BE2C (cell line): Measurements from ENCODE around the gene CLASP1.
A peak's percentile ranks its signal among the peaks of the same experiment; 100 is the strongest.

Experiments
- DNase-seq: peaks from one replicate; pipeline ENCODE4 v3.0.0-alpha.2; 2020
- H3K27me3 ChIP-seq: fragments of 250-450 bp; sonication (Bioruptor Pico); 2 replicates; pipeline ENCODE4 v1.5.1; 2020; ENCODE audit warnings: mild to moderate bottlenecking
- H3K36me3 ChIP-seq: fragments of 250-450 bp; sonication (Bioruptor Pico); 2 replicates; pipeline ENCODE4 v1.5.1; 2020; ENCODE audit warnings: mild to moderate bottlenecking
- H3K4me1 ChIP-seq: fragments of 250-450 bp; sonication (Bioruptor Pico); 2 replicates; pipeline ENCODE4 v1.5.1; 2020
- H3K4me3 ChIP-seq: 2 replicates; pipeline ENCODE4 v1.5.1; 2011; ENCODE audit warnings: low read depth, low read length
- H3K9me3 ChIP-seq: fragments of 250-450 bp; sonication (Bioruptor Pico); 2 replicates; pipeline ENCODE4 v1.5.1; 2020
- TF ChIP-seq, protein P1 (sequence below): IDR thresholded peaks from 2 replicates; pipeline ENCODE4 v1.5.1; 2012; ENCODE audit warnings: mild to moderate bottlenecking, low read depth, low read length

The CLASP1 gene

DNA sequence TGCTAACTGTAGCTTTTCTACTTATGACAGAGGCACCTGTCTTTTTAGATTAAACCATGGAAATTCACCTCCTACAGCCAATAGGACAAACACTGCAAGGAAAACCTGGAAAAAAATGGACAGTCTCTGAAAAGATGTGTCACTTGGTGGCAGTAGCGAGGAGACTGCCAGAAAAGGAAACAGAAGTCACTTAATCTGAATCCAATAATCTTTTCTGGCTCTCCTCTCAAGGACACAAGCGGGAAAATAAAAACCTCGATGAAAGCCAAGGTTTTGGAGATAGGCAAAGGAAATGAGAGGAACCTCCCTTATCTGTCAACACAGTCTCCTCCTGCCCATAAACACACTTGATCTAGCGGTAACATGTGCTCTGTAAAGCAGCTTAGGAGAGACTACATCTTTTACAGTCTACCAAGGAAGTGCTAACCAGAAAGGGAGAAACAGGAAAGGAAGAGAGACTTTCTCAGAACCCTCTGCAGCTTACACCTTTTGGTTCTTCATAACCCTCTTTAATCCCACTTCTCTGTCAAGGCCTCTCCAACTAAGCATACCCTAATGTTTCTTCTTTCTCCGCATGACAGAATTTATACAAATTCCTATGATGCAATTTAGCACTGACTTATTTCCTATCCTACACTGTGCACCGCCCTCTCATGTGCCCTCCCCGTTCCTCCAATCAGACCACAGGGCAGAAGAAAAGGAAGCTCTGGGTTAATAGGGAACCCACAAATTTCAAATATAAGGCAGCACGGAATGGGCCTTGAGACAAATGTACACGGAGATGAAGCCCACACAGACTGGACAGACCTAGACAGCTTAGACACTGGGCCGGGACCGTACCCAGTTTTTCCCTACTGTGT, 52.8 kb downstream of the CLASP1 start:
- H3K4me1 ChIP-seq, result peaks cover 4% of the 10 kb centered on the region
- no peaks in the 10 kb centered on the region for H3K27me3 ChIP-seq
- H3K4me3 ChIP-seq, result peak overlapping the region; percentile 28; the same call in 1 of the 2 replicates
- H3K9me3 ChIP-seq, result no peaks in the 10 kb centered on the region
- TF ChIP-seq, protein P1, sequence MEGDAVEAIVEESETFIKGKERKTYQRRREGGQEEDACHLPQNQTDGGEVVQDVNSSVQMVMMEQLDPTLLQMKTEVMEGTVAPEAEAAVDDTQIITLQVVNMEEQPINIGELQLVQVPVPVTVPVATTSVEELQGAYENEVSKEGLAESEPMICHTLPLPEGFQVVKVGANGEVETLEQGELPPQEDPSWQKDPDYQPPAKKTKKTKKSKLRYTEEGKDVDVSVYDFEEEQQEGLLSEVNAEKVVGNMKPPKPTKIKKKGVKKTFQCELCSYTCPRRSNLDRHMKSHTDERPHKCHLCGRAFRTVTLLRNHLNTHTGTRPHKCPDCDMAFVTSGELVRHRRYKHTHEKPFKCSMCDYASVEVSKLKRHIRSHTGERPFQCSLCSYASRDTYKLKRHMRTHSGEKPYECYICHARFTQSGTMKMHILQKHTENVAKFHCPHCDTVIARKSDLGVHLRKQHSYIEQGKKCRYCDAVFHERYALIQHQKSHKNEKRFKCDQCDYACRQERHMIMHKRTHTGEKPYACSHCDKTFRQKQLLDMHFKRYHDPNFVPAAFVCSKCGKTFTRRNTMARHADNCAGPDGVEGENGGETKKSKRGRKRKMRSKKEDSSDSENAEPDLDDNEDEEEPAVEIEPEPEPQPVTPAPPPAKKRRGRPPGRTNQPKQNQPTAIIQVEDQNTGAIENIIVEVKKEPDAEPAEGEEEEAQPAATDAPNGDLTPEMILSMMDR, result peak; percentile 63
- DNase-seq, result peak; percentile 22
- H3K36me3 ChIP-seq, result no peaks in the 10 kb centered on the region

DNA sequence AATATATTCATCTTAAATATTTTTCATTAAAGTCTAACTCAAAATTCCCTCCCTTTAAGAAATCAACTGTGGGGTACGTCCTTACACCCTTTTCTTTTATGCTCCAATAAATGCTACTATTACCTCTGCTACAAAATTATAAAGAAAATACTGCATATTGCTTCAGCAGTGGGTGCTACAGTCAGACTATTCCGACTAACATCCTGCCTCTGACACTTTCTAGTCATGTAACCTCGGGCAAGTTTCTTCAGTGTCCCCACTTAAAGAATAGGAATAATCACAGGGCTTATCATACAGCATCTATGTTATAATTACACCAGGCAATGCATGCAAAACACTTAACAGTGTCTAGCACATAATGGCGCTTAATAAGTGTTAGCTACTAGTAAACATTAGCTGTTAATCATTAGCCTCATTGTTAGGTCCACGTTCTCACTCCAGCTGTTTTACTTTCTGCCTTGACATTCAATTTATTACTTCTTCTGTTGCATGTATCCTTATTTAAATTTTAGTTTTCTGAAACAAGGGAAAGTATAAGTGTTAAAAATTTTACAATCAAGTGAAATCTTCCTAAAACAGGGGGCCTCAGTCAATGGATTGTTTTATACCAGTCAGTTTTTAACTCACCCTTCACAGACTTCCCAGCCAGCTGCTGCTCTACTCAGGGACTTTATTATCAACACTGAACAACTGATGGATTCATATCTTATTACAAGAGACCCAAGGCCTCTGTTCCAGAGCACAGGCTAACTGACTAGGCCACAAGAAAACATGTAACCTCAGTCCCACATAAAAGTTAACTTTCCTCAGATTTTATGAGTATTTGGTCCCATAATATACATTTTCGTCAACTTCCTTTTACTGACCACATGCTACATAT, 54.0 kb downstream of the CLASP1 start:
- peaks cover 4% of the 10 kb centered on the region for H3K4me1 ChIP-seq
- H3K27me3 ChIP-seq, result no peaks in the 10 kb centered on the region
- TF ChIP-seq, protein P1, result no peak
- DNase-seq, result no peak
- H3K9me3 ChIP-seq, result no peaks in the 10 kb centered on the region
- H3K36me3 ChIP-seq, result no peaks in the 10 kb centered on the region
- no peak overlapping the region for H3K4me3 ChIP-seq

DNA sequence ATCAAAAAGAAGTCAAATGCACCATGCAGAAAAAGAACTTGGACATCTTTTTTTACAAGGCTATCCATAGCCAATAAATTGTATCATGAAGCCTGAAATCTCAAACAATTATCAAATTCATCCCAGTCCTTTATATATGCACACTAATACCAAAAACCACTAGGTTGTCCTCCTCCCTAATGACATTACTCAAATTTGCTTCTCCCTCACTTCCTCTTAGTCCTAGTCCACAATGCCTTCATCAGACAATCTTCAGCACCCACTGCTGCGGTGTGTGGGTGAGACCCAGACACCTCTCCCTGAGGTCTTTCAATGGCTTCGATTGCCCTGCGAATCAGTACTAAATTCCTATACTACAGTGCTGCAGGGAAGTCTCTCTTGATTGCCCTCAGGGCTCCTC, 58.1 kb downstream of the CLASP1 start:
- TF ChIP-seq, protein P1, result no peak
- no peaks in the 10 kb centered on the region for H3K9me3 ChIP-seq
- H3K36me3 ChIP-seq, result no peaks in the 10 kb centered on the region
- DNase-seq, result no peak
- H3K4me3 ChIP-seq, result no peak overlapping the region
- peaks cover 4% of the 10 kb centered on the region for H3K4me1 ChIP-seq
- no peaks in the 10 kb centered on the region for H3K27me3 ChIP-seq

DNA sequence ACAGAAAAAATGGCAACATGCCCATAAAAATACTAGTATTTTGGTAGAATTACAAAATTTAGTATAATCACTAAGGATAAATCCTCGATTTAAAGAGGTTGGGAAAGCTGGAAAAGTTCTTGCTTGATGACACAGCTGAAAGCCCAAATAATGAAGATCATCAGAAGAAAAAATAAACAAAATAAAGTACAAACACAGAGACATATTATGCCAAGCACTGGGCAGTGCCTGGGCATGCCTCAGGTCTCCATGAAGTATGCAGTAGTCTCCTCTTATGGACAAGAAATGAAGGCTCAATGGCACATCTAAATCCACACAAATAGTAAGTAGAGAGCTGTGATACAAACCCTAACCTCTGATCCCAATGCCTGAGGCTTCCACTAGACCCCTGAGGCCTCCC, 60.9 kb downstream of the CLASP1 start:
- no peaks in the 10 kb centered on the region for H3K36me3 ChIP-seq
- H3K4me3 ChIP-seq, result no peak overlapping the region
- no peaks in the 10 kb centered on the region for H3K27me3 ChIP-seq
- H3K4me1 ChIP-seq, result no peaks in the 10 kb centered on the region
- TF ChIP-seq, protein P1, result no peak
- H3K9me3 ChIP-seq, result no peaks in the 10 kb centered on the region
- DNase-seq, result no peak

DNA sequence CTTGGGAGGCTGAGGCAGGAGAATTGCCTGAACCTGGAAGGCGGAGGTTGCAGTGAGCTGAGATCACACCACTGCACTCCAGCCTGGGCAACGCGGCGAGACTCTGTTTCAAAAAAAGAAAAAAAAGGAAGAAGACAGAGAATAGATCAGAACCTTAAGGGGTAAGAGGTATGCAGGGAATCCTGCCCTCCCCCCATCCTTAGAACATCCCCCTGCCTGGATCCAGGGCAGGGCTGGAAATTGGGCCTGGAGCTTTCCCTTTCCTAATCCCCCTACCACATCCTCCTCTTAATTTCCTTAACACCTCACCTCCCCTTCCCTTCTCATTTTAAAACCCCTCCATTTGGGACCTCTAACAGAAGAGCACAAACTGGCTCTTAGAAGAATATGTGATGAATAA, 62.1 kb downstream of the CLASP1 start:
- Histone ChIP-seq H3K27me3 (no peaks in the 10 kb centered on the region), H3K9me3 (no peaks in the 10 kb centered on the region), H3K36me3 (no peaks in the 10 kb centered on the region), H3K4me1 (no peaks in the 10 kb centered on the region), H3K4me3 (no peak overlapping the region)
- TF ChIP-seq, protein P1, result no peak
- DNase-seq, result no peak
